NCI-H69 (cell line): ENCODE measurements around the gene TSPAN4.

Experiments used
- DNase-seq: peaks from one replicate; lab custom pipeline; 2025; lab: John Stamatoyannopoulos, UW

Gene TSPAN4

GRCh38 chr11:889257-889656, 46.6 kb downstream of the TSPAN4 start:
- no peak for DNase-seq

GRCh38 chr11:889687-890475, 47.2 kb downstream of the TSPAN4 start:
- DNase-seq: peak; percentile 45

GRCh38 chr11:890794-891540, 48.3 kb downstream of the TSPAN4 start:
- DNase-seq: peak; percentile 81

GRCh38 chr11:893008-893654, 50.5 kb downstream of the TSPAN4 start:
- DNase-seq: no peak

GRCh38 chr11:894575-895201, 52.0 kb downstream of the TSPAN4 start:
- DNase-seq: no peak

- DNase-seq: no peak
These were observed 52.9 kb downstream of the TSPAN4 start for GRCh38 chr11:895331-896110.

- no peak for DNase-seq
These were observed 54.8 kb downstream of the TSPAN4 start for GRCh38 chr11:897253-898142.

- DNase-seq: peak; percentile 51
These were observed 55.5 kb downstream of the TSPAN4 start for GRCh38 chr11:898143-898511.

- DNase-seq: peak; percentile 14
These were observed 56.0 kb downstream of the TSPAN4 start for GRCh38 chr11:898540-899190.

- no peak for DNase-seq
These were observed 57.1 kb downstream of the TSPAN4 start for GRCh38 chr11:899724-900123.

- DNase-seq: no peak
These were observed 57.9 kb downstream of the TSPAN4 start for GRCh38 chr11:900545-900944.

- no peak for DNase-seq
These were observed 58.9 kb downstream of the TSPAN4 start for GRCh38 chr11:901452-902061.

- DNase-seq: no peak
These were observed 61.7 kb downstream of the TSPAN4 start for GRCh38 chr11:904380-904779.

- DNase-seq: no peak
These were observed 63.3 kb downstream of the TSPAN4 start for GRCh38 chr11:905952-906351.

- no peak for DNase-seq
These were observed 65.0 kb downstream of the TSPAN4 start for GRCh38 chr11:907668-908067.

- no peak for DNase-seq
These were observed 65.6 kb downstream of the TSPAN4 start for GRCh38 chr11:908273-908672.

- DNase-seq: no peak
These were observed 66.8 kb downstream of the TSPAN4 start for GRCh38 chr11:909406-909805.

- DNase-seq: peak; percentile 61
These were observed 67.5 kb downstream of the TSPAN4 start for GRCh38 chr11:910044-910588.

- DNase-seq: peak; percentile 93
These were observed 68.0 kb downstream of the TSPAN4 start, which contains the start of gene CHID1 for GRCh38 chr11:910589-911030. TSS of gene CHID1 (minus strand) at chr11:910810. CDS start at chr11:904816, 5,994 bp downstream.
